Eye (tissue), 1 donor: ENCODE data around the gene CAMK1G.

ENCODE experiments used
- DNase-seq: peaks from one replicate; pipeline ENCODE4 v3.0.0-alpha.2; 2015

CAMK1G gene

DNA sequence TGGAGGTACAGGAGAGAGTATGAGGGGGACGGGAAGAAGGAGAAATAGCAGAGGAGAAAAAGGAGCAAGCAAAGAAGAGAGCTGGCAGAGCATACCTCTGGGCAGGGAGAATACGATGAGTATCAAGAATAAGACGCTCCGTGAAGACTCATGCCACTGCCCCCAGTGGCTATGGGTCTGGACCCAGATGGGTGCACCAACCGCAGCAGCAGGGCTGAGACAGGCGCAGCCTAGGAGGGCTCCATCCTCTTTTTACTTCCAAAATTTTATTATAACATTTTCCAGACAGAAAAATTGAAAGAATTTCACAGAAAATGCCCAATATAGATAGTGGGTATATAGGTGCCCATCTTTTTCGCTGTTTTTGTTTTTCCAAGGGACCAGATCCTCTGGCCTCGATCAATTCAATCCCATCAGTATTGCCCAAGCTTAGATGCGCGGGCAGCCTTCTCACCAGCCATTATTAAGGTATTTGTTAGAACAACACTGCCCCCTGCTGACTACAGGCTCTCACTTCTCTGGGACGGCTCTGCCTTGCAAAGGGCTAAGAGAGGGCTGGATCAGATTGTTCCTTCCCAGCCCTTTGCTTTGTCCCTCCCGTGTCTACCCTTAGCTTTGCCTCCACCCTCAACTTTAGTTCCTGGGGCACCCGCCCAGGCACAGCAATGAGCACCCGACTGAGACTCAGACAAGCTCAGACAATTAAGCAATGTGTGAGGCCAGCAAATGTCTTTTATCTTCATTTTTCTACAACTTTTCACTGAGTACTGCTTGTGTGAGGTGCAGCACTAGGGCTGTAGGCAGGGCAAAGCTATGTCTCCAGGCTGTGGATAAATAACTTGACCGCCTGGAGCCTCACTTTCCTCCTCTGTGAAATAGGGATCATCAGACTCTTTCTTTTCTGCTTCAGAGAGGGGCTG is 17.5 kb upstream of the CAMK1G start:
- DNase-seq: peak; percentile 95

- no peak for DNase-seq
These were observed 15.8 kb upstream of the CAMK1G start for GRCh38 chr1:209567698-209568175.

GRCh38 chr1:209569455-209570207 is 13.9 kb upstream of the CAMK1G start:
- DNase-seq: peak; percentile 92

DNA sequence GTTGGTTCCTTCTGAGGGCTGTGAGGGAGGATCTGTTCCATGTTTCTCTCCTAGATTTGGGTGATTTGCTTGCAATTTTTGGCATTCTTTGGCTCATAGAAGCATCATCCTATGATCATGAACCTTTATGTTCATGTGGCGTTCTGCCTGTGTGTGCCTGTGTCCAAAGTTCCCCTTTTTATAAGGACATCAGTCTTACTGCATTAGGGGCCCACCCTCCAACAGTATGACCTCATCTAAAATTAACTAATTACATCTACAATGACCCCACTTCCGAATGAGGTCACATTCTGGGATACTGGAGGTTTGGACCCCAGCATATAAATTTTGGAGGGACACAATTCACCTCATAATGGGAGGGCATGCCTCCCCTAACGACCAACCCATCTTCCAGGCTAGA is 12.8 kb upstream of the CAMK1G start:
- DNase-seq: no peak

GRCh38 chr1:209576392-209577197 is 6.9 kb upstream of the CAMK1G start:
- peak; percentile 91 for DNase-seq

DNA sequence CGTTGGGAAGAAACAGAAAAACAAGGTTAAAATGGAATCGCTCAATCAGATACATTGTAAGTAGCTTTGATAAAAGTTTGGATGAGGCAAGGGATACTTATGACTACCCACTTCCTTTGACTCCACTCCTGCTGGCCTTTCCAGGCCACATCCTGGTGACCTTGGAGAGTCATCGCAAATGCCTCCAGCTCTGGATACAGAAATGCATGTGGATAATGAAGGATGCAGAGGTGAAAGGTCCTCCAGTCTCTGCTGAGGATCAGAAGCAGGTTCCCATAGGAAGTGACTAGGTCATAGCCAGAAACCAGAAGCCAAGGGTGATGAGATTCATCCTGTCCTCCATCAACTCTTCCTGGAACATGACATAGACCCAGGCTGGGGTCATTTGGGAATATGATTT is 6.2 kb upstream of the CAMK1G start:
- no peak for DNase-seq

DNA sequence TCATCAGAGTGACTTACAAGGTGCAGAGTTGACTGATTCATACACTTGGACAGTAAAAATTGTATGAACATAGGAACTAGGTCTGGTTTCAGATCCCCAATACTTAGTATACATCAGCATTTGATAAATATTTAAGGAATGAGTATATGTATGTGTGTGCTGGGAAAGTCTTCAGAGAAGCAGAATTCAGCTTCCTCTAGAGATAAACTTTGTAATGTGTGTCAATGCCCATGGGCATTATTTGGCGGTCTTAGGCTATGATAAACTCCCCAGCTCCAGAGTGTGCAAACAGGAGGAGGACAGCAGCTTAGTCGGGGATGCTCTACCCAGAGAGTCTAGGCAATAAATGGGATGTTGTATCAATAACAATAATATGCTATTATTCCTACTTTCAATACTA is 2.9 kb upstream of the CAMK1G start:
- no peak for DNase-seq

- DNase-seq: peak; percentile 64
These were observed 738 bp downstream of the CAMK1G start for GRCh38 chr1:209584231-209584672.

DNA sequence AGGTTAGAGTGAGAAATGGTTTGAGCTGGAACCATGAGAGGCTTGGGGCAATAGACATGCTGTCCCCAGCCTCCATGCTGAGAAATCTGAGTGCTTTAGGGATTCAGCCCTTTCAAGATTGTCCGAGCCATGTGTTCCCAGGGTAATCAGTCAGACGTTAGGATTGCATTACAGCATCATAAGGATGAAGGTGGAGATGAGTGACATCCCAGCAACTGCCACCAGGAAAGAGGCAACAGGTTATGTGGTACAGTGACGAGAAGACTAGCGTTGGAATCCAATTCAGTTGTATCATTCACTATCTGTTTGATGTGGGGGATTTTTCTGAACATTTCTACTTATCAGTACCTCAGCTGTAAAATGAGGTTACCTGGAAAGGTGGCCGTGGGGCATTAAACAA is 1.7 kb downstream of the CAMK1G start:
- peak; percentile 39 for DNase-seq

GRCh38 chr1:209585672-209586071 is 2.2 kb downstream of the CAMK1G start:
- peak; percentile 82 for DNase-seq

- DNase-seq: no peak
These were observed 2.8 kb downstream of the CAMK1G start for GRCh38 chr1:209586221-209586740.

DNA sequence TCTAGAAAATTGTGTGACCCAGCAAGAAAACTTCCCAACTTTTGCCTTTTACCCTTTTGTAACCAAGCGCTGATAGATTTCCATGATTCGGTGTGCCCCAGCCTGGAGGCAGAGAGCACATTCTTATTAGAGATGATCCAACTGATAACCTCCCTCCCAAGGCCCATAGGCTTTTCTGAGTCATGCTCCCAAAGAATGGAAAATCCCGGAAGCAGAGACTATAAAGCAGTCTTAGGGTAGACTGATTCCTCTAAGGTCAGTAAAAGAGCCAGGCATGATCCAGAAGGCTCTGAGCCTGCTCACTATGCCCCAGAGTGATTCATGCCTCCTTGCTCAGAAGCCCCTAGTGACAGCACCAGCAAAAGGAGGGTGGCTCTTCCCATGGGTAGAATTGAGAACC is 4.3 kb downstream of the CAMK1G start:
- no peak for DNase-seq

GRCh38 chr1:209589440-209589839 is 5.9 kb downstream of the CAMK1G start:
- no peak for DNase-seq

GRCh38 chr1:209589863-209590262 is 6.3 kb downstream of the CAMK1G start:
- no peak for DNase-seq

GRCh38 chr1:209590405-209590804 is 6.9 kb downstream of the CAMK1G start:
- peak; percentile 41 for DNase-seq

DNA sequence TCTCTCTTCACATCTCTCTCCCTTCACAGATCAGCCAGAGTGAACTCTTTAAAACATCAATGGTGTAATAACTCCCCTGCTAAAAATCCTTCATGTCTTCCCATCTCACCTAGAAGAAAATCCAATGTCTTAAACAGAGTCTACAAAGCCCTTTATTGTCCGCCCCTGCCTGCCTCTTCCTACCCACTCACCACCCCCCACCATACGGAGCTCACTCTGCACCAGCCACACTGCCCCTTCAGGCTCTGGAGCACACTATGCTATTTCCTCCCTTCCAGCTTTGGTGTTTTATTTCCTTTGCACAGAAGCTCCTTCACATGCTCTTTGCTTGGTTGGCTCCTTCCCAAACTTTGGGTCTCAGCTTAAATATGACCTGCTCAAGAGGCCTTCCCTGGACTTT is 10.2 kb downstream of the CAMK1G start:
- no peak for DNase-seq

DNA sequence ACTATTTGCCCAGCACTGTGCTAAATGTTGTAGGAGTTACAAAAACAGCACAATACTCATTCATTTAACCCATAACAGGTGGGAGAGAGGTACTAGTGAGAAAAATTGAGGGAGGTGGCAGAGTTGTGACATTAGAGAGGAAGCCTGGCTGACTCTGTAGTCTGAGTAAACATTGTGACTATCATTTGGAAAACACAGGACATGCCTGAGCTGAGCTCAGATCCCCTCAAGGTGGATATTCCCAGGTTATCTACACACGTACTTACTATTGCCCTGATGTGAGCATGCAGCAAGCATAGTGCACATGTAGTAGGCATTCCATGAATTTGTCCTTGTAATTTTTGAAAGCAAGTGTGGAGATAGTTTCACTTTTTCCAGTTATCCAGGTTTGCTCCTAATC is 10.9 kb downstream of the CAMK1G start:
- DNase-seq: no peak

- DNase-seq: no peak
These were observed 11.5 kb downstream of the CAMK1G start for GRCh38 chr1:209595028-209595427.

- peak; percentile 74 for DNase-seq
These were observed 12.2 kb downstream of the CAMK1G start for GRCh38 chr1:209595599-209596285.

- DNase-seq: no peak
These were observed 14.0 kb downstream of the CAMK1G start for GRCh38 chr1:209597499-209597898.

DNA sequence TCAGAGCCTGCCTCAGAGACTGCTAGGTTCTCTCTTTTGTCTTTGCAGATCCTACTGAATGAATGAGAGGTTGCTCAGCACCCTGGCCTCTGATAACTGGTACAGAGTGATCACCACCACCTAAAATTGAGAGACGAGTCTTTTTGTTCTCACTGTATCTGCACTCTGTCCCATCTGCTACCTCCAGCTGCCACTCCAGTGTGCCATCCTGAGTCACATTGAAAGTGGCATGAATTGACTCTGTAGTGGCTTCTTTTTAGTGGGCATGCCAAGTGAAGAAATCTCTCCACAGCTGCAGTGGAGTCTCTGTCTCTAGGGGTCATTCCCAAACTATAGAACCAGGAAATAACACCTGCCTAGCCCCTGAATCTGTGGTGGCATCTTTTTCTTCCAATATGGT is 14.7 kb downstream of the CAMK1G start:
- DNase-seq: no peak

DNA sequence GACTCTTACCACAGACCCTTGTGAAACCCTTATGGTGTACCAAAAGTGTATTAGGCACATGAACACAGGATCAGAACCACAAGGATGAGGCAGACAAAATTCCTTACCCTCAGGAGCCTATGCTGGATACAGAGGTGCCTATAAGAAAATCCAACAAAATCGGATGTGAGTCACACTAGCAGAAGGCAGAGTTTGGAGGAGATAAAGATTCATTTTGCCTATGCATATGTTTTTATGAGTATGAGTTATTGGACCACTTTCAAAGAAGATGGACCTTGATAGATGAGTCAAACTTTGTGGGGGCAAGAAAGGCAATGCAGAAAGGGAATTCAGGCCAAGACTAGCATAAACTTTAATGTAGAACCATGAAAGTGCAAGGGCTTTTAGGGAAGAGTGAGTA is 17.0 kb downstream of the CAMK1G start:
- DNase-seq: no peak
